GM23338 (cell line): ENCODE measurements around the gene TRIM63. TPM values are rescaled to one million over a fixed set of nuclear protein-coding genes. Genes with fewer than 3 reads are reported as not detected.

Experiments
- ATAC-seq: fragments of 200-7000 bp; cut with Tn5 transposase; 3 replicates; pipeline ENCODE4 v1.9.1; 2020
- DNase-seq: peaks from one replicate; pipeline ENCODE4 v3.0.0-alpha.2; 2015; ENCODE audit warnings: low spot score
- H2AFZ ChIP-seq: fragments of 200-600 bp; sonication (generic); 2 replicates; pipeline ENCODE4 v1.8.0; 2016; ENCODE audit warnings: antibody characterized with exemption, mild to moderate bottlenecking, moderate library complexity
- H3F3A ChIP-seq: fragments of 200-600 bp; sonication (generic); replicated peaks from 2 replicates; pipeline ENCODE4 v1.8.0; 2017; ENCODE audit warnings: antibody characterized with exemption, mixed run types, low read depth
- H3K27ac ChIP-seq: fragments of 200-600 bp; sonication (generic); 2 replicates; pipeline ENCODE4 v1.6.1; 2016; ENCODE audit warnings: low read depth
- H3K27me3 ChIP-seq: fragments of 200-600 bp; sonication (generic); 2 replicates; pipeline ENCODE4 v1.8.0; 2016; ENCODE audit warnings: mild to moderate bottlenecking, mixed run types, moderate library complexity; ENCODE audit not compliant: insufficient read depth
- H3K36me3 ChIP-seq: fragments of 200-600 bp; sonication (generic); 2 replicates; pipeline ENCODE4 v1.8.0; 2016; ENCODE audit warnings: mild to moderate bottlenecking; ENCODE audit not compliant: insufficient read depth
- H3K4me1 ChIP-seq: fragments of 200-600 bp; sonication (generic); 2 replicates; pipeline ENCODE4 v1.8.0; 2016; ENCODE audit warnings: mild to moderate bottlenecking, moderate library complexity; ENCODE audit not compliant: insufficient read depth
- H3K4me2 ChIP-seq: fragments of 200-600 bp; sonication (generic); 2 replicates; pipeline ENCODE4 v1.7.1; 2017; ENCODE audit warnings: mixed run types
- H3K4me3 ChIP-seq: fragments of 200-600 bp; sonication (generic); 2 replicates; pipeline ENCODE4 v1.6.1; 2016; ENCODE audit warnings: mixed run types
- H3K79me2 ChIP-seq: fragments of 200-600 bp; sonication (generic); replicated peaks from 2 replicates; pipeline ENCODE4 v1.8.0; 2017; ENCODE audit warnings: mild to moderate bottlenecking; ENCODE audit not compliant: insufficient read depth
- H3K9me2 ChIP-seq: fragments of 200-600 bp; sonication (generic); 2 replicates; pipeline ENCODE4 v1.8.0; 2017; ENCODE audit not compliant: insufficient read depth
- H4K20me1 ChIP-seq: fragments of 200-600 bp; sonication (generic); replicated peaks from 2 replicates; pipeline ENCODE4 v1.8.0; 2017; ENCODE audit warnings: mild to moderate bottlenecking; ENCODE audit not compliant: insufficient read depth
- H3K27ac Mint-ChIP-seq: 2 replicates; pipeline ENCODE4 v1.8.0; 2020; ENCODE audit warnings: inconsistent platforms, mild to moderate bottlenecking, moderate library complexity, mixed read lengths
- H3K27me3 Mint-ChIP-seq: 3 replicates; pipeline ENCODE4 v1.8.0; 2022; ENCODE audit warnings: low read depth, mild to moderate bottlenecking, moderate library complexity, mixed read lengths, inconsistent platforms; ENCODE audit not compliant: insufficient read depth, poor library complexity
- H3K36me3 Mint-ChIP-seq: 3 replicates; pipeline ENCODE4 v1.8.0; 2021; ENCODE audit warnings: low read depth, mild to moderate bottlenecking, inconsistent platforms, moderate library complexity, mixed read lengths
- H3K4me1 Mint-ChIP-seq: 3 replicates; pipeline ENCODE4 v1.8.0; 2020; ENCODE audit warnings: mild to moderate bottlenecking, inconsistent platforms, mixed read lengths
- H3K4me3 Mint-ChIP-seq: 3 replicates; pipeline ENCODE4 v1.8.0; 2021; ENCODE audit warnings: moderate library complexity, mild to moderate bottlenecking, inconsistent platforms, mixed read lengths
- H3K9me3 Mint-ChIP-seq: 3 replicates; pipeline ENCODE4 v1.8.0; 2020; ENCODE audit warnings: moderate library complexity, mild to moderate bottlenecking, inconsistent platforms, mixed read lengths
- CREB1 ChIP-seq: fragments of 250-450 bp; sonication (Bioruptor Pico); IDR thresholded peaks from 2 replicates; pipeline ENCODE4 v1.5.0; 2020; ENCODE audit warnings: low read depth, mild to moderate bottlenecking, moderate library complexity
- CTCF ChIP-seq, 2 experiments: fragments of 200-600 bp in 1 of 2; sonication (generic) in 1 of 2; conservative IDR thresholded peaks; 2 replicates each; pipeline versions ENCODE4 v1.5.1 to v1.6.1; 2016 to 2017; ENCODE audit warnings: antibody characterized with exemption in 2 of 2, low read depth in 2 of 2, mild to moderate bottlenecking in 2 of 2, moderate library complexity in 1 of 2
- ETS1 ChIP-seq: IDR thresholded peaks from 2 replicates; pipeline ENCODE4 v1.6.1; 2016; ENCODE audit warnings: antibody characterized with exemption
- EZH2 ChIP-seq: fragments of 200-600 bp; sonication (generic); IDR thresholded peaks from one replicate; pipeline ENCODE4 v1.8.0; 2017; ENCODE audit warnings: antibody characterized with exemption, mild to moderate bottlenecking, low read depth; ENCODE audit not compliant: unreplicated experiment
- EZH2phosphoT487 ChIP-seq: fragments of 200-600 bp; sonication (generic); IDR thresholded peaks from one replicate; pipeline ENCODE4 v1.8.1; 2018; ENCODE audit warnings: antibody characterized with exemption; ENCODE audit not compliant: unreplicated experiment
- JUNB ChIP-seq: IDR thresholded peaks from one replicate; pipeline ENCODE4 v1.6.1; 2016; ENCODE audit warnings: antibody characterized with exemption; ENCODE audit not compliant: unreplicated experiment
- NANOG ChIP-seq: IDR thresholded peaks from 2 replicates; pipeline ENCODE4 v1.6.1; 2016; ENCODE audit warnings: antibody characterized with exemption, borderline replicate concordance
- REST ChIP-seq: IDR thresholded peaks from one replicate; pipeline ENCODE4 v1.6.1; 2018; ENCODE audit warnings: antibody characterized with exemption; ENCODE audit not compliant: unreplicated experiment
- STAT1 ChIP-seq: IDR thresholded peaks from one replicate; pipeline ENCODE4 v1.6.1; 2016; ENCODE audit warnings: antibody characterized with exemption; ENCODE audit not compliant: unreplicated experiment
- ZNF114 ChIP-seq: fragments of 250-450 bp; sonication (Bioruptor Pico); IDR thresholded peaks from 2 replicates; pipeline ENCODE4 v1.5.0; 2020; ENCODE audit warnings: mild to moderate bottlenecking, moderate library complexity
- ZNF331 ChIP-seq: fragments of 250-450 bp; sonication (Bioruptor Pico); IDR thresholded peaks from 2 replicates; pipeline ENCODE4 v1.5.0; 2020; ENCODE audit warnings: low read depth, mild to moderate bottlenecking, moderate library complexity
- polyA plus RNA-seq: library from polyadenylated mRNA; unstranded; fragments of >200 nt; fragmentation: Nextera tagmentation; extraction: Ambion mirVana; gene quantifications from 2 replicates; pipeline ENCODE4 v1.2.1, GENCODE V29; 2016
- total RNA-seq: library from RNA; depleted of rRNA; stranded (reverse); fragments of >200 nt; shearing (Covaris generic); gene quantifications from 2 replicates; pipeline ENCODE4 v1.2.3, GENCODE V29; 2014

Gene TRIM63
- total and polyA plus RNA-seq, 2 experiments from 2014 or later: 0.17 TPM; not detected in 1

GRCh38 chr1:26043765-26044164 is 23.7 kb downstream of the TRIM63 start (continued):
- TF ChIP-seq REST (no peak), JUNB (no peak), CTCF (conservative IDR thresholded peaks at IDR 0.05; ENCODE audit: low read depth in 2 of 2) (no peak), EZH2phosphoT487 (no peak), CREB1 (CRISPR knock-in tag) (no peak), ZNF114 (CRISPR knock-in tag) (no peak), STAT1 (no peak), ETS1 (no peak), EZH2 (no peak), ZNF331 (CRISPR knock-in tag) (no peak), NANOG (no peak)

- H3K27me3 Mint-ChIP-seq: peaks cover 47% of the 10 kb centered on the region
- ATAC-seq (no peak), DNase-seq (no peak)
- H3K4me1 Mint-ChIP-seq: peaks cover 5% of the 10 kb centered on the region; the same call in 2 of the 3 replicates
- H3K36me3 Mint-ChIP-seq: no peaks in the 10 kb centered on the region
- H3K27ac Mint-ChIP-seq: no peak overlapping the region
- Histone ChIP-seq H3K4me1 (no peaks in the 10 kb centered on the region), H3K27me3 (peaks cover 53% of the 10 kb centered on the region), H4K20me1 (0 out of 2 replicates have a peak, but pooled peaks cover 3% of the 10 kb centered on the region), H2AFZ (no peak overlapping the region), H3K9me2 (no peaks in the 10 kb centered on the region), H3F3A (no peaks in the 10 kb centered on the region), H3K36me3 (no peaks in the 10 kb centered on the region), H3K4me2 (no peak overlapping the region), H3K79me2 (no peaks in the 10 kb centered on the region), H3K27ac (no peak overlapping the region), H3K4me3 (no peak overlapping the region)
- no peak for TF ChIP-seq CREB1 (CRISPR knock-in tag)
- TF ChIP-seq EZH2phosphoT487: no peak
- no peak for TF ChIP-seq ZNF331 (CRISPR knock-in tag)
- no peak for TF ChIP-seq REST
- TF ChIP-seq NANOG: no peak
- no peak for TF ChIP-seq ZNF114 (CRISPR knock-in tag)
- no peak for TF ChIP-seq EZH2
- TF ChIP-seq JUNB: no peak
- no peak overlapping the region for H3K4me3 Mint-ChIP-seq
- no peaks in the 10 kb centered on the region for H3K9me3 Mint-ChIP-seq
Observed at GRCh38 chr1:26041978-26042377, 25.5 kb downstream of the TRIM63 start.
